Fibroblast of skin of abdomen (primary cell): Measurements from ENCODE around the gene PCYT2.

Experiments used
- DNase-seq: peaks from one replicate; pipeline ENCODE4 v3.0.0-alpha.2; 2013

PCYT2 gene

DNA sequence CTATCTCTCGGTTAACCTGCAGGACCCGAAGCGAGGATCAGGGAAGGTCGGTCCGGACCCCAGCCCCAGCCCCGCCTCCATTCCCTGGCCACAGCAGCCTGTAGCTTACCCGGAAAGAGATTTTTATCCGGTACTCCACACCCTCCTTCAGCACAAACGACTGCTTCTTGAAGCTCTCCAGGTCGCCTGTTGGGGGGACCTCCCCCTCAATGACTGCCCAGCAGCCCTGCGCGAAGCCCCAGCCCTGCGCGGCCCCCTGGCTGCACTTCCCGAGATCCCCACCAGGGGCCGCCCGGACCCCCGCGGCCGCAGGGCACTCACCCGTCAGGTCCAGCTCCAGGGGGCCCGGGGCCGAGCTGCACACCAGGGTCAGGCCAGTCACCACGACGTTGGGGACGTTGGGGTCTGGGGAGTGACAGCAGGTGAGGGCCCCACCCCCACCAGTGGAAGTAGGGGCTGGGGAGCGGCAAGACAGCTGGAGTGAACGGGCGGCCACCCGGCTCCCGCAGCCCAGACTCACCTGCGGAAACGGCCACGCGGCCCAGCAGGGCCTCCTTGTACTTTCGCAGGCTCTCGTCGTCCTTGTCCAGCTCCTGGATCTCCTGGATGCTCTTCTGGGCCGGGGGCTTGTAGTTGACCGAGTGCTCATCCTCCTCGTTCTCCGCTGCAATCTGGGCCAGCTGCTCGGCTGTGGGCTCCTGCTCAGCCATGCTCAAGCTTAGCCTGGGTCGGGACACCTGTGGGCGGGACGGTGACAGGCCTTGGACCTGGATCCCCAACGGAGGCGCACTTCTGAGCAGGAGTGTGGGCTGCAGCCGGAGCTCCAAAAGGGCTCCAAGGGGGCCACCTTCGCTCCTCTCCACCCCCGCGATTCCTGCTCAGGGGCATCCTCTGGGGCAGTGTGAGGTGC is 41.7 kb downstream of the PCYT2 start:
- DNase-seq = peak; percentile 45

DNA sequence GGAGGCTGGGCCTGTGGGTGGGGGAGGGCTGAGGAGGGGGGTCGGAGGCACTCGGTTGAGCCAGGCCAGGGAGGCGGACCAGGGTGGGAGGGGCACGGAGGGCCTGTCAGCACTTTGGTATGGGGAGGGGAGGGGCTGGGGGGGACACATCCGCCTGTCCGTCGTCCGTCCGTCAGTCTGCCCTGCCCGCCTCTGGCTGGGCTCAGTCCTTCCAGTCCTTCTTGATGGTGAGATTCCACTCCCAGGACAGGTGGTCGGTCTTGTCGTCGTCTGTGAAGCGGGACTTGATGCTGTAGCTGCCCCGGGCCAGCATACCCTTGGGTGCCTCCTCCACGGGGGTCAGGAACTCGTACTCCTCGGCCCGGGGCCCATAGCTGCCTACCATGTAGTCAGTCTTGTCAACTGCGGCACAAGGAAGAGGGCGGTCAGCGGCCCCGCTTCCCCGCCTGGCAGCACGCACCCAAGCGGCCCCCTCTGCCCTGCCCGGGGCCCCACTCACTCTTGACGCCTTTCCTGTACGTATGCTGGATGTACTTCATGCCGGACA is 42.5 kb downstream of the PCYT2 start:
- peak; percentile 94 for DNase-seq

DNA sequence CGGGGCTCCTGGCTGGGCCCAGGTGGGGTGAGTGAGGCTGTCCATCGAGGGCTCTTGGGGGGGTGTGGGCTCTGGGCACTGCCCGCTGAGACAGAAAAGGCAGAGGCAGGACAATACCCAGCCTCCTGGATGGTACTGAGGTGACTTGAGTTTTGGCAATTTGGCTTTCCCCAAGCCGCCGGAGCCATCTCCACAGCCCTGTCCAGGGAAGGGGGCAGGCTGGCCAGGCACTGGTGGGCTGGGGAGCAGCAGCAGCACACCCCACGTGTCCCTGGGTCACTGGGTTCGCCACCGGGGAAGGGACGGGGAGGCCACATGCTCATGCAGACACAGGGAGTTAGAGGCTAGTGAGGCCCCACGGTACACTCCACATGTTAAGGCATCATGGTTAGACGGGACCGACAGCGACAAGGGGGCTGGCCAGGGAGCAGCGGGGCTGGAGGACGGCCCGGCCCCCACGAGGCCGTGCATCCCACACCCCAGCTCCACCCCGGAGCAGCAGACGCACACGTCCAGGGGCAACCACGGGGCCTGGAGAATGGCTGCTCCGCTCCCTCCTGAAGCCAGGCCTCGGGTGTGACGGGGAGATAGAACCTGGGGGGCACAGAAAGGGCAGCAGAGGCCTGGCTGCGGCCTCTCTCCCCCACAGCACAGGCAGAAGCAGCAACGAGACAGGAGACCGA is 43.1 kb downstream of the PCYT2 start:
- no peak for DNase-seq

DNA sequence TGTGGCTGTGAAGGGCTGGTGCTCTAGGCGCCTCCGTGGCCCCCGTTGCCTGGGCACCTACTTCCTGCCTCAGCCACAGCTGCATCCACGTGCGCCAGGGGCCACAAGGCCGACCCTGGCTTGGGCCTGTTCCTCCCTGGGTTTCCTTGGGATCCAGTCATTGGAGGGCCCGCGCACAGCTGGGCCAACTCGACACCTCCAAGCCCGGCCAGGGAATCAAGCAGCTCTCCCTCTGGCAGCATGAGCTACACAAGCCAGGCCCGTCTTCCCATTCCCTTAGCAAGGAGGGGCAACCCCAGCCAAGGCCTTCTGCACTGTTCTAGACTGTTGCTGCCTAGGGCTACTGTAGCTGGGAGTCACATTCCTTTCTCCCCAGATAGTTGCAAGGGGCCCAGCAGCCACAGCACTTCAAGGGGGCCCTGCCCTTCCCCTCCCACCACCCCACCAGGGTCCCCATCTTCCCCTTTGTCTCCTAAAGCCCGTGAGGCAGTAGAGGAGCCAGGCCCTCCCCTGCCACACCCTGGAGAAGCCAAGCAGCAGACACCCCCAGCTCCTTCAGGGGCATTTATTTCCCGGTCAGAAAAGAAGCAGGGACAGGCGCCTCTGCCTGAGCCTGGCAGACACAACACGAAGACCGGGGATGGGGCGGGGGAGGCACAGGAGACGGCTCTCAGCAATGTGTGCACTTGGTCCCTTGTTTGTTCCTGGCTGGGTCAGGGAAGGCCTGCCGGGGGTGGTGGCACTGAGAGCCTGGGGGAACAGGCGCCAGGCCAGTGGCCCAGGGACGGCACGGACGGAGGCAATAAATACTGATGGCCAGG is 43.8 kb downstream of the PCYT2 start:
- DNase-seq = peak; percentile 61

DNA sequence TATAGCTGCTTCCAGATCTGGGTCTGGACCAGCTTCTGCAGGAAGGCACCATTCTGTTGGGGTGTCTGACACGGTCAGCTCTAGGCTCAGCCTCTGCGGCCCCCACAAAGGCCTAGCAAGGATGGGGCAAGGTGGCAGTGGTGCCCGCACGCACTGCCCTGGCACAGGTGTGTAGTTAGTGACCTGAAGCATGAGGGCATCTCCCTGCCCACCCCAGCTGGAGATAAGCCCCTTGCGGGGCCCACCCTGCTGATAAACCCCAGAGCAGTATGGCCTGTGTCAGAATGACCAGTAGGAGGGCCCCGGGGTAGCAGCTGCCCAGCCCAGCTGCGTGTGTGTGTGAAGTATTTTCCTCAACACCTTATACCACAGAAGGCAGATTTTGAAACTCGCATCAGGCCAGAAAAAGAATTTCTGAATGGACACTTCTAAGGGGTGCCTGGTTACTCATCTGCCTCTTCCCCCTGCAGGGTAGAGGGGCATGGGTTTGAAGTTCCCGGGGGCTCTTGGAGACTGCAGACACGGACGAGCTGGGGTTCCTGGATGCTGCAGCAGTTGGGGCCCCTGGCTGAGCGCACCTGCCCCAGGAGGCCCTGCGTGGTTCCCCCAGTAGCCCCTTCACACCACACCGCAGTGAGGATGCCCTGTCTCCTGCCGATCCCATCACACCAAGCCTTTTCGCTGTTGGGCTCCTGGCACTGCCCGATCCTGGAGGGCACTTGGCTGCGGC is 44.6 kb downstream of the PCYT2 start:
- DNase-seq = peak; percentile 10

DNA sequence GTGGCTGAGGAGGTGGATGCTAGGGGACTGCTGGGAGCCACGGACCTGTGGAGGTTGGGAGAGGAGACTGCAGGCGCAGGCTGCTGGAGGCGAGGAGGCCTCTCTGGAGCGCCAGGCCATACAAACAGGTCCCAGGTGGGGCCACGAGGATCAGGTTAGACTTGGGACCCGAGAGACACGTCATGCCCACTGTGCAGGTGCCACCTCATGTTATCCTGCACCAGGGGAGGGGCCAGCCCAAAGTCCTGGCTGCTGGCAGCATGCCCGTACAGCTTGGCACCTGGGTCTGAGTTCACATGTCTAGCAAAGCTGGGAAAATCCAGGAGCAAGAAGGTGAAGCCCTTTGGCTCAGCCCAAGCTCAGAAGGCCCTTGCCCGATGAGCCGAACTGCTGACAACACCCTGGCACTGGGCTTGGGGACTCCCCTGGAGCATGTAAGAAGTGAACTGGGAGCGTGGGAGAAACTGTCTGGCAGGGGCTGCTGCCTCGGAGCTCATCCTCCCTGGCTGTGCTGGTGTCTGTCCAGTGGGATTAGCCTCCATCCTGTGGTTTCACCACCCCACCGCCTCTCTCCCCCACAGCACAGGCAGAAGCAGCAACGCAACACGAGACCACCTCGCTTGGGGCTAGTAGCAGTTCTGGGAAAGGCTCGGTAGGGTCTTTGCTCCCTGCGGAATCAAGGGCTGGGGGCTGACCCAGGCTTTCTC is 45.3 kb downstream of the PCYT2 start:
- DNase-seq = peak; percentile 16

DNA sequence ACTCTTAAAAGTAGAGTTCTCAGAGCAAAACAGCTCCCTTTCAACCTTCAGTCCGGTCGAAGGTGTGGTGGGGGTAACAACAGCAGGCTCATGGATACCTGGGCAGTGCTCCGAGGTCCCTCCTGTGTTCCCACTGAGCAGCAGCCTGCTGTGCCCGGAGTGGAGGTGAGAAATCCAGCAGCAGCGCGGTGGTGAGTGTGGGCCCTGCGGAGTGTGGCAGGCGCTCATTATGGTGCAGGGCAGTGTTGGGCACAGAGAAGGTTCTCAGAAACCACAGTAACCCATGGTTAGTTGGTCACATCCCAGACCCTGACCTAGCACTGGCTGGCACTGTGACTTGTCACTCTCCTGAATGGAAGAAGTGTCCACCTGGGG is 45.9 kb downstream of the PCYT2 start:
- no peak for DNase-seq

DNA sequence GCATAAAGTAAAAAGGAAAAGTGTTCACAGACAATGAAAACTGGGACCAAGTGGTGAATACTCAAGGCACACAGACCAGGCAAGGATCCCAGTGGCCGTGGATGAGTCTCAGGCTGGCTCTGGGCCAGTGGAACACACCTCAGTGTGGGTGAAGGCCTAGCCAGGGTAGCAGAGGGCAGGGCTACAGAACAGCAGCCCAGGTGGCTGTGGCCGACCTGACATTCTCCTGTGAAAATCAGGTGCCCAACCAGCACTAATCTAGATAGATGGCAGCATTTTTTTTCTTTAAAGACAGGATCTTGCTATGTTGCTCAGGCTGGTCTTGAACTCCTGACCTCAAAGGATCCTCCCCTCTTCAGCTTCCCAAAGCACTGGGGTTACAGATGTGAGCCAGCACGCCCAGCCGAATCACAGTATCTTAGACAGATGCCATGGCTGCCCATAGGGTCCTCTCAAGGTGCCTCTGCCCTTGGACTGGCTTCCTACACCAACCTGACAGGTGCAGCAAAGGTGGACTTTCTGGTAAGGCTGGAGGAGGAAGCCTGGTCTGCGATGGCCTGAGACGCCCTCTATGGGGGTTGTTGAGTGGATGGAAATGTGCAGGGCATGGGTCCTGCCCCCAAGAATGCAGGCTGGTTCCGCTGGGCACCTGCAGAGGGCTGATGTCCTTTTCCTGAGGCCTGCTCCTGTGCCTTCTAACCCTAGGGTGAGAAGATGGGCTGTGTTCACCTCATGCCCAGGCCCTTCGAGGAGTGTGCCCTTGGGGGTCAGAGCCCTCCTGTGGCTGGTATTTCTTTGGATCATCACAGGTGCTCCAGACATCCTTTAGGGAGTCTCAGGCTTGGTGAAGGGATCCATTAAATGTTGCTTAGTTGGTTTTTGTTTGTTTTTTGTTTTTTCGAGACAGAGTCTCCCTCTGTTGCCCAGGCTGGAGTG is 47.1 kb downstream of the PCYT2 start:
- DNase-seq = no peak

DNA sequence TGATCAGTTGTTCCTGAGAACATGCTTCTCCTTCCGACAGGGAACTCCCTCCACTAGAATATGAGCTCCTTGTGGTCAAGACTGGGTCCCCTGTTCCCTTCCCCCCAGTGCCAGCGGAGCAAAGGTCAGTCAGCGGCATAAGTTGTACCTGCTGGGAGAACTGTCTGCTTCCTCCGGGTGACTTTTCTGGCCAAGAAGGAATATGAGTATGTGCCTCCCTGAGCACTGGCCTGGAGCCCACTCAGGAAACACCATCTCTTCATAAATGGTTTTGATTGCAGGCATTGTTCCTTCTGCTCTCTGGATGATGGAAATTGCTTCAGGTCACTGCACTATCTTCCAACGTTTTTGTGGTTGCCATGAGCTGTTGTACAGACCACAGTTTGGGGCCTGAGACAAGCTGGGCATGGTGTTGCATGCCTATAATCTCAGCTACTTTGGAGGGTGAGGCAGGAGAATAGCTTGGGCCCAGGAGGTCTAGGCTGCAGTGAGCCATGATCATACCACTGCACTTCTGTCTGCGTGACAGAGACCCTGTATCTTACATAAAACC is 48.0 kb downstream of the PCYT2 start:
- no peak for DNase-seq

DNA sequence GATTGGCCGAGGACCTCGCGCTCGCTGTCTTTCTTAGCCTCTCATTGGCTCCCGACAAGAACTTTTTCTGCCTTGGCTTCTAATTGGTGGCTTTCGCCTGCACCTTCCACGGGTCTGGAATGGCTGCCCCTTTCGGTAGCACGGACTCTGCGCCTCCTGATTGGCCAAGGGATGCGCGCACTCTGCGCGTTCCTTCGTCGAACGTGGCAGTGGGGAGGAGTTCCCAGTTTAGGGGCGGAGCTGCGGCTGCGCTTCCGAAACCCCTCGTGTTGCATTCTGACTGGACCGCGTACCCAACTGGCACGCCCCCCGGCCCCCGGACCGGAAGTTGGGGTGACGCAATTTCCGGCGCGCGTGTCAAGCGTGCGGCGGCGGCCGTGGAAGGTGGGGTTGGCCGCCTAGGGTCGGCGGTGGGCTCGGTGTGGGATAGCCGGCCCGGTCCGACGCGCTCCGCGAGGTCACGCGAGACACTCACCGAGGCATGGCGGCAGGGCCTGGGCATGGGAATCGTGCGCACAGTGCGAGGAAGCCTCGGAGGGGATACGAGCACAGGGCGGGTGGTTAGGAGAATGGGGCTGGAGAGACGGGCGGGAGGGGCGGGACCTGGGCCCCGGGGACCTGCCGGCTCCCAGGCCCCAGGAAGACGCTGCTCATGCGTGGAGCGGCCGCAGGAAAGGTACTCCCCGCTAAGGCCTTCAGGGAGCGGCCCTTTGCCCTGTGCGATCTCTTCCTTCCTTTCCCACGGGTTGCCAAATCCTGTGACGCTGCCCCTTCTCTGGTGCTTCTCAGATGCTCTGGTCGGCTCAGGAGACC is 50.2 kb downstream of the PCYT2 start:
- DNase-seq = peak; percentile 100

DNA sequence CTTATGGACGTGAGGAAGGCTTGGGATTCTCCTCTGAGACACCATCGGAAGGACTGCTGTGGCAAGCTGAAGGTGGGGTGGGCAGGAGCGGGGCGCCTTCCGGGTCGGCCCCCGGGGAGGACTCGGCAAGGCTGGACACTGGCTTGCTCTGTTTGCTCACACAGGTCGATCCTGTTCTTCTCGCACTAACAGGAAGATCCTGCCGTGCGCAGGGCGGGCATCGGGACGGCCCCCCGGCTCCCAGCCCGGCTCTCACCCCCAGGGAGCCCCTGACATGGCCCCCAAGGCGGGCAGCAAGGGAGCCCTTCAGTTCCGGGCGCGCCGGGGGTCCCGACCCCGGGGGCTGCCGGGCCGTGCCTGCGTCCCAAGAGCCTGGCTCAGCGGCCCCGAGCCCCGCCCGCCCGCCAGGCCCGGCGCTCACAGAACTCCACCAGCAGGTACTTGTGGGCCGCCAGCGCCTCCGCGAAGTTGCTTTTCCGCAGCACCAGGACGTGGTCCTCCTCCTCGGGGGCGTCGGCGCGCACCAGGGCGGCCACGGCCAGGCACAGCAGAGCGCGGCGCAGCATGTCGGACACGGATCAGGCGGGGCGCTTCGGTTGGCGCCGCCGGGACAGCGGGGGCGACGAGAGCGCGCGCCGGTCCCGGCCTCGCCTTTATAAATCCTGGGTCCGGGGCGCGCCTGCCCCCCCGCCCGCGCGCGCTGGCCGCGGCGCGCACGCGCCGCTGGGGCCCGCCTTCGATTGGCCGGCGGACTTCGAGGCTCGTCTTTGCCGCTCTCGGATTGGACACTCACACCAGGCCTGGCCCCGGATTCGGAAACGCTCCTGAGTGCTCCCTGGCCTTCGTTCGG is 51.1 kb downstream of the PCYT2 start, which contains the start of gene P4HB:
P4HB (minus strand) TSS at position 630 of the 850 bp plus-strand sequence; CDS start at position 566, 64 bp downstream.
- DNase-seq = no peak

DNA sequence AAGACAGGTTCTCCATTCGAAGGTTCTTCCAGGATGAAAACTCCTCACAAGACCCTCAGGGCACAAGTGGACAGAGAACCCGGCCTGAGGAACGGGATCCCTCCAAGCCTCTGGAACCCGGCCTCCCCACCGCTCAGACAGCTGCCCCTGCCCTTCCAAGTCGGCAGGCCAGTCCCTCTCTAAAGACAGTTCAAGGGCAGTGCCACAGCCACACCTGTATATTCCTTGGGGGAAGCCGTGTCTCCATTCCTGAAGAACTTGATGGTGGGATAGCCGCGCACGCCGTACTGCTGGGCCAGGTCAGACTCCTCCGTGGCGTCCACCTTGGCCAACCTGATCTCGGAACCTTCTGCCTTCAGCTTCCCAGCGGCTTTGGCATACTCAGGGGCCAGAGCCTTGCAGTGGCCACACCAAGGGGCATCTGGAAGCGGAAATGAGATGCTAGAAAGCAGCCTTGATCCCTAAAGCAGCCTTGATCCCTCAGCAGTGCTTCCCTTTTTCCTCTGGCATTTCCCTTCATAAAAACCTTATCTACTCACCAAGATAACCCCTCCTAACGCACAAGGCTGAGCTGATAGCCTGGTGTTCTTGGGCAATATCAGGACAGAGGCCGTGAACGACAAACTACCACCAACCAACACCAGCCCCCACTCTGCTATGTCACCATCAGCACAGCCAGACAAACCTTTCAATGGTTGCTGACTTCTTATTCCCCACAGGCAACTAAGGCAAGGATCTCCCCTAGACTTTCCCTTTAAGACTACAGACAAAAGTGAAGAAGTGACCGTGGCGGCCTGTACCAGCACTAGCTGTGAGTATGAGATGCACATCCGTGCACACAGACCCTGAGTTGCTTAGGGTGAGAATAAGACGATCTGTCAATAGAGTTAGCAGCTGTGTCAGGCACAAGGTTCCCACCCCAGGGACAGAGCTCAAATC is 52.0 kb downstream of the PCYT2 start:
- no peak for DNase-seq

DNA sequence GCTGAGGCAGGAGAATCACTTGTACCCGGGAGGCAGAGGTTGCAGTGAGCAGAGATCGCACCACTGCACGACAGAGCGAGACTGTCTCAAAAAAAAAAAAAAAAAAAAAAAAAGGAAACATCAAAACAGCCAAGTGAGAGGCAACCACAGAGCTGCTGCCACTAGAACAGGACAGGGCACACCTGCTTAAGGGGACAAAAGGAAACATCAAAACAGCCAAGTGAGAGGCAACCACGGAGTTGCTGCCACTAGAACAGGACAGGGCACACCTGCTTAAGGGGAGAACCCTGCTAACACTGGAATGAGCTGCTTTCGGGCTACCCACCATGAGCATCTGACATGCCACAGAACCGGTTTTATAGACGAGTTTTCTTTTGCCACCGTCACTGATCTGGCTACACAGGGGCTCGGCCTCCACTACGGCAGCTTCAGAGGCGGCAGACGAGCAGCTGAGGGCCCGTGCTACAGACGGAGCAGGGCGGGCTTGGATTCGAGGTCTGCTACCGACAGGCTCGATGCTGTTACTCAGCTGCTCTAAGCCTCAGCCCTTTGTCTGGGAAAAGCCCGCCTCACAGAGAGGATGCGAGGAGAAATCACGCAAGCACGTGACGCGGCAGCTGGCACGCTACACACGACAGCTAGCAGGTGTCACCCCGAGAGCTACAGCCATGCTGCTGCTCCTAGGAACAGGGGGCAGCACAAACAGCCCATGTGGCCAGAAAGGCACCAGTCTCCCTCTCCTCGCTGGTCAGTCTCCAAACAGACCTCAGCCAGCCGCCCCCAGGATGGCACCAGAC is 52.8 kb downstream of the PCYT2 start:
- DNase-seq = no peak

DNA sequence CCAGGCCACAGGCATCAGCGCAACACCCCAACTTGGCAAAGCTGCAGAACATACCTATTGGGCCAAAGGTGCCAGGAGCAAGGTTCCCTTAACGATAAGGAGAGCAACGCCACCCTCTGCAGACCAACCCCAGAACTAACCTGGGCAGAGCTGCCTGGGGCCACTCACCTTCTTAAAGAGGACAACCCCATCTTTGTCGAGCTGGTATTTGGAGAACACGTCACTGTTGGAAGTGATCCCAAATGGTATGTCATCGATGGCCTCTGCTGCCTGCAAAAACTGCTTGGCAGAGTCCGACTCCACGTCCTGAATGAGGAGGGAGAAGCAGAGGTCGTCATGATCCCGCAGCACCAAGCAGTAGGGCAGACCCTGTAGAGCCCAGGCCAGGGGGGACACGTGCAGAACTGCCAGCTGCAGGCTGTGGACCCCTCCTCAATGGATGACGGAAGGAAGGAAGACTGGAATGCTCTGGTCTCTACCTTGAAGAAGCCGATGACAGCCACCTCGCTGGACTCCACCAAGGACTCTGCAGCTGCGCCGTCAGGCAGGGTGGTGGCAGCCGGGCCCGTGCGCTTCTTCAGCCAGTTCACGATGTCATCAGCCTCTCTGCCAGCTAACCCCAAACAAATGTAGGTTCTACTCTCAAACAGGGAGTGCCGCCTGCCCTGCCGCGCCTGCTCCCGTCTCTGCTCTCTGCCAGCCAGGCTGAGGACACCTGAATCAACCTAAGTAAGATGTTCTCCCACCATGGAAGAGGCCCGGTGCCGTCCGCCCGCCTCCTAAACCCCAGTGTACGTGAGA is 56.0 kb downstream of the PCYT2 start:
- DNase-seq = no peak

DNA sequence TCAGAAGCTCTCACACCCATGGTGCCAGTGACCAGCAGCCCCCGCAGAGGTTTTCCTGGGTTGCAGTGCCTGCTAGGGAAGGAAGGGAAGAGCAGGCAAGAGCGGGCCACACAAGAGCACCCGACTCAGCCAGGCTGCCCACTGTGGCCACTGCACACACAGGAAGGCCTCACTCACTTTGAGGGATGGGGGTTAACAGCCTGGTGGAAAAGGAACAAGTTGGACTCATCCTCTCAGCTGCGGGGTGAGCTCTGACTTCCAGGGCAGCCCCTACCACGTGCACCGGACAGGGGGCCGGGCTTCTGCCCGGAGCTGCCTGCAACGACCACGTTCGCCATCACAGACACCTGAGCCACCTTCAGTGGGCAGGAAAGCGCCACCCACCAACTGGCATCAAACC is 59.0 kb downstream of the PCYT2 start:
- DNase-seq = no peak
